Measurements from ENCODE around the gene ARHGAP22. TPM values are rescaled to one million over a fixed set of nuclear protein-coding genes. Genes with fewer than 3 reads are reported as not detected.

ARHGAP22 gene
- total RNA-seq, 1 experiment from 2014 or later, result 13.5 TPM

- Histone ChIP-seq H3K9me3 (no peaks in the 10 kb centered on the region), H3K4me3 (ENCODE audit: low read depth, low read length) (no peak overlapping the region), H3K27me3 (replicated peaks; ENCODE audit: control insufficient read depth, insufficient read depth, low read length) (no peaks in the 10 kb centered on the region), H3K4me1 (peaks cover 8% of the 10 kb centered on the region; the same call in 1 of the 2 replicates), H3K36me3 (ENCODE audit: control insufficient read depth, insufficient read depth, low read length) (no peaks in the 10 kb centered on the region)
- no peak for DNase-seq
- BruUV-seq (replicated peaks), result no TSS peak
- TF ChIP-seq CTCF (IDR thresholded peaks at IDR 0.05; ENCODE audit: insufficient read depth in 1 of 2, low read depth in 1 of 2, low read length in 1 of 2, severe bottlenecking in 1 of 2, unreplicated experiment in 1 of 2), result no peak
- ChIA-PET CTCF (interaction anchor here (0.6 to 0.9 kb wide), 2 partner anchors 160 to 318 kb away, joined by 3 to 6 read pairs; no protein-coding TSS in a partner anchor), POLR2A (no interaction called here)
- no peak overlapping the region for H3K27ac Mint-ChIP-seq (ENCODE audit: unreplicated experiment)
- intact Hi-C loops (cut with micrococcal nuclease; ENCODE audit: unreplicated experiment), result no loop called here
- H3K4me1 Mint-ChIP-seq (ENCODE audit: low read depth, unreplicated experiment), result no peaks in the 10 kb centered on the region
- H3K9me3 Mint-ChIP-seq (ENCODE audit: unreplicated experiment), result no peaks in the 10 kb centered on the region
- H3K27me3 Mint-ChIP-seq (ENCODE audit: insufficient read depth, unreplicated experiment), result no peaks in the 10 kb centered on the region
- H3K4me3 Mint-ChIP-seq (ENCODE audit: unreplicated experiment), result no peak overlapping the region
- H3K36me3 Mint-ChIP-seq (ENCODE audit: insufficient read depth, unreplicated experiment), result no peaks in the 10 kb centered on the region
Observed at GRCh38 chr10:48496105-48496830, 108.6 kb downstream of the ARHGAP22 start.

- no TSS peak for BruUV-seq (replicated peaks)
- no peak for DNase-seq
- H3K27me3 ChIP-seq (replicated peaks; ENCODE audit: control insufficient read depth, insufficient read depth, low read length), result no peaks in the 10 kb centered on the region
- no peak overlapping the region for H3K4me3 ChIP-seq (ENCODE audit: low read depth, low read length)
- no peaks in the 10 kb centered on the region for H3K36me3 Mint-ChIP-seq (ENCODE audit: insufficient read depth, unreplicated experiment)
- intact Hi-C loops (cut with micrococcal nuclease; ENCODE audit: unreplicated experiment), result no loop called here
- H3K4me1 ChIP-seq, result peaks cover 8% of the 10 kb centered on the region; the same call in 1 of the 2 replicates
- H3K36me3 ChIP-seq (ENCODE audit: control insufficient read depth, insufficient read depth, low read length), result no peaks in the 10 kb centered on the region
- H3K9me3 Mint-ChIP-seq (ENCODE audit: unreplicated experiment), result no peaks in the 10 kb centered on the region
- no peak overlapping the region for H3K27ac Mint-ChIP-seq (ENCODE audit: unreplicated experiment)
- POLR2A ChIA-PET, result no interaction called here
- CTCF ChIA-PET, result no interaction called here
- H3K4me3 Mint-ChIP-seq (ENCODE audit: unreplicated experiment), result no peak overlapping the region
- no peak for TF ChIP-seq CTCF (IDR thresholded peaks at IDR 0.05; ENCODE audit: insufficient read depth in 1 of 2, low read depth in 1 of 2, low read length in 1 of 2, severe bottlenecking in 1 of 2, unreplicated experiment in 1 of 2)
- H3K27me3 Mint-ChIP-seq (ENCODE audit: insufficient read depth, unreplicated experiment), result no peaks in the 10 kb centered on the region
- H3K9me3 ChIP-seq, result no peaks in the 10 kb centered on the region
- peaks cover 6% of the 10 kb centered on the region for H3K4me1 Mint-ChIP-seq (ENCODE audit: low read depth, unreplicated experiment)
Observed at GRCh38 chr10:48495282-48496045, 109.4 kb downstream of the ARHGAP22 start.

GRCh38 chr10:48494611-48495010 lies 110.3 kb downstream of the ARHGAP22 start:
- CTCF ChIA-PET, result no interaction called here
- no TSS peak for BruUV-seq (replicated peaks)

More at GRCh38 chr10:48494611-48495010, 110.3 kb downstream of the ARHGAP22 start:
- intact Hi-C loops (cut with micrococcal nuclease; ENCODE audit: unreplicated experiment), result no loop called here
- Mint-ChIP-seq H3K4me3 (ENCODE audit: unreplicated experiment) (no peak overlapping the region), H3K36me3 (ENCODE audit: insufficient read depth, unreplicated experiment) (no peaks in the 10 kb centered on the region), H3K4me1 (ENCODE audit: low read depth, unreplicated experiment) (peaks cover 7% of the 10 kb centered on the region), H3K27ac (ENCODE audit: unreplicated experiment) (no peak overlapping the region), H3K27me3 (ENCODE audit: insufficient read depth, unreplicated experiment) (no peaks in the 10 kb centered on the region), H3K9me3 (ENCODE audit: unreplicated experiment) (no peaks in the 10 kb centered on the region)
- no peak for DNase-seq
- H3K4me1 ChIP-seq, result peaks cover 8% of the 10 kb centered on the region; the same call in 1 of the 2 replicates
- POLR2A ChIA-PET, result no interaction called here
- H3K36me3 ChIP-seq (ENCODE audit: control insufficient read depth, insufficient read depth, low read length), result no peaks in the 10 kb centered on the region
- H3K27me3 ChIP-seq (replicated peaks; ENCODE audit: control insufficient read depth, insufficient read depth, low read length), result no peaks in the 10 kb centered on the region
- no peaks in the 10 kb centered on the region for H3K9me3 ChIP-seq
- no peak overlapping the region for H3K4me3 ChIP-seq (ENCODE audit: low read depth, low read length)
- TF ChIP-seq CTCF (IDR thresholded peaks at IDR 0.05; ENCODE audit: insufficient read depth in 1 of 2, low read depth in 1 of 2, low read length in 1 of 2, severe bottlenecking in 1 of 2, unreplicated experiment in 1 of 2), result no peak

Measured in Caco-2 (cell line).